Measurements from ENCODE around the gene LGALSL. TPM values are rescaled to one million over a fixed set of nuclear protein-coding genes. Genes with fewer than 3 reads are reported as not detected.

LGALSL gene
- total and polyA plus RNA-seq, 9 of the 15 experiments (the other 6 are each of a cell fraction or from before 2014, with no cell fraction given), result 0.04 to 0.29 (median 0.14) TPM; not detected in 3

DNA sequence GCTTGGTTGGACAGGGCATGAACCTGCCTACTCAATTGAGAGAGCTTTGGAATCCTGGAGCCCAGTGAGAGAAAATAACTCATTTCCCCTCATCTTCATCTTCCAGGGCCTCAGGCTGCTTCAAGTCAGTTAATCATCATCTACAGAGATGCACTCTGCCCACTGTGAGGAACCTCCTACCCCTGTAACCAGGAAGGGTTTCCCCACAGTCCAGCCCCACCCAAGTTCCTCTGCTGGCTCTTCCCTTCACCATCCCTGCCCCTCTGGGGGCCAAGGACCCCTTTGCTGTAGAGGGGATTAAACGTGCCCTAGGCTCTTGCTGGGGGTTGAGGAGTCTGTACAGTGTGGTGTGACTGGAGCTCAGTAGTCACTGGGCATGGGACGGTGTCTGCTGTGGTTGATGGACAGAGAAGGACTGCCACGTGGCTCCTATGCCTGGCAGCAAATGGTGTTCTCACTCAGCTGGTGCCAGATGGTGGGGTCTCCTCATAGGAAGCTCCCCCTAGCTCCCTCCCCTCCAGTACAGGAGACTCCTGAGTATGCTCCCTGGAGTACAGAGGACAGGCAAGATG lies 29.5 kb upstream of the LGALSL start:
- in situ Hi-C loops (cut with MboI) (no loop called here), intact Hi-C loops (cut with micrococcal nuclease) (no loop called here)
- Histone ChIP-seq H4K20me1 (replicated peaks; ENCODE audit: control insufficient read depth, insufficient read depth, low read length) (no peaks in the 10 kb centered on the region), H3K9ac (ENCODE audit: insufficient read depth in 1 of 2, low read depth in 2 of 2, low read length in 2 of 2) (no peak overlapping the region), H2AFZ (ENCODE audit: low read depth, low read length) (no peak overlapping the region), H3K4me1 (replicated peaks in 1 of 2; ENCODE audit: control insufficient read depth in 2 of 2, insufficient read depth in 2 of 2, low read length in 2 of 2) (no peaks in the 10 kb centered on the region), H3K27ac (ENCODE audit: extremely low read depth, low read depth, low read length) (no peak overlapping the region), H3K79me2 (ENCODE audit: control insufficient read depth, insufficient read depth, low read length) (no peaks in the 10 kb centered on the region), H3K36me3 (ENCODE audit: control insufficient read depth, insufficient read depth, low read length) (no peaks in the 10 kb centered on the region), H3K4me2 (ENCODE audit: insufficient read depth, low read length) (no peak overlapping the region), H3K9me3 (replicated peaks; ENCODE audit: control insufficient read depth, insufficient read depth, low read depth, low read length) (no peaks in the 10 kb centered on the region), H3K27me3 (ENCODE audit: control insufficient read depth in 2 of 2, insufficient read depth in 2 of 2, low read length in 2 of 2) (no peaks in the 10 kb centered on the region; a peak in 1 of 5 replicates), H3K9me1 (ENCODE audit: control insufficient read depth, insufficient read depth, low read length) (no peaks in the 10 kb centered on the region), H3K4me3 (no peak overlapping the region)
- no peak for ATAC-seq
- DNase-seq (ENCODE audit: extremely low read depth in 1 of 4, low spot score in 3 of 4), result no peak
- CTCF ChIA-PET (ENCODE audit: low intra/inter-chr PET ratio), result no interaction called here
- 2% methylated on average over 3 of the region's 3 CpGs for WGBS (ENCODE audit: insufficient coverage, low coverage, missing lambda C conversion rate)
- no peak for FAIRE-seq
- POLR2A ChIA-PET, result no interaction called here
- BruUV-seq (replicated peaks), result no TSS peak
- TF ChIP-seq RHOXF2B (CRISPR knock-in tag; conservative IDR thresholded peaks at IDR 0.05) (no peak), CC2D1A (IDR thresholded peaks at IDR 0.05) (no peak), ZNF197 (CRISPR knock-in tag; IDR thresholded peaks at IDR 0.05; ENCODE audit: low read depth) (no peak), ATF1 (CRISPR knock-in tag; IDR thresholded peaks at IDR 0.05) (no peak), ATF1 (tag; IDR thresholded peaks at IDR 0.05) (no peak), ZEB2 (IDR thresholded peaks at IDR 0.05) (no peak), RFX1 (IDR thresholded peaks at IDR 0.05) (no peak), PYGO2 (tag; IDR thresholded peaks at IDR 0.05) (no peak), ZNF444 (CRISPR knock-in tag; IDR thresholded peaks at IDR 0.05) (no peak), SRSF3 (IDR thresholded peaks at IDR 0.05; ENCODE audit: insufficient read depth, low read length) (no peak), GABPB2 (CRISPR knock-in tag; conservative IDR thresholded peaks at IDR 0.05) (no peak), TCF3 (CRISPR knock-in tag; IDR thresholded peaks at IDR 0.05) (no peak), CHD2 (IDR thresholded peaks at IDR 0.05; ENCODE audit: low read depth, low read length) (no peak), IFI16 (CRISPR knock-in tag; IDR thresholded peaks at IDR 0.05) (no peak), CBFA2T2 (conservative IDR thresholded peaks at IDR 0.05) (no peak), PURB (CRISPR knock-in tag; IDR thresholded peaks at IDR 0.05; ENCODE audit: low read depth) (no peak)
- TF ChIP-seq, protein P1, sequence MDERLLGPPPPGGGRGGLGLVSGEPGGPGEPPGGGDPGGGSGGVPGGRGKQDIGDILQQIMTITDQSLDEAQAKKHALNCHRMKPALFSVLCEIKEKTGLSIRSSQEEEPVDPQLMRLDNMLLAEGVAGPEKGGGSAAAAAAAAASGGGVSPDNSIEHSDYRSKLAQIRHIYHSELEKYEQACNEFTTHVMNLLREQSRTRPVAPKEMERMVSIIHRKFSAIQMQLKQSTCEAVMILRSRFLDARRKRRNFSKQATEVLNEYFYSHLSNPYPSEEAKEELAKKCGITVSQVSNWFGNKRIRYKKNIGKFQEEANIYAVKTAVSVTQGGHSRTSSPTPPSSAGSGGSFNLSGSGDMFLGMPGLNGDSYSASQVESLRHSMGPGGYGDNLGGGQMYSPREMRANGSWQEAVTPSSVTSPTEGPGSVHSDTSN (CRISPR knock-in tag; IDR thresholded peaks at IDR 0.05; ENCODE audit: low read depth), result no peak
- TF ChIP-seq, protein P1 (tag; conservative IDR thresholded peaks at IDR 0.05; ENCODE audit: low read depth), result no peak
- TF ChIP-seq, protein P2, sequence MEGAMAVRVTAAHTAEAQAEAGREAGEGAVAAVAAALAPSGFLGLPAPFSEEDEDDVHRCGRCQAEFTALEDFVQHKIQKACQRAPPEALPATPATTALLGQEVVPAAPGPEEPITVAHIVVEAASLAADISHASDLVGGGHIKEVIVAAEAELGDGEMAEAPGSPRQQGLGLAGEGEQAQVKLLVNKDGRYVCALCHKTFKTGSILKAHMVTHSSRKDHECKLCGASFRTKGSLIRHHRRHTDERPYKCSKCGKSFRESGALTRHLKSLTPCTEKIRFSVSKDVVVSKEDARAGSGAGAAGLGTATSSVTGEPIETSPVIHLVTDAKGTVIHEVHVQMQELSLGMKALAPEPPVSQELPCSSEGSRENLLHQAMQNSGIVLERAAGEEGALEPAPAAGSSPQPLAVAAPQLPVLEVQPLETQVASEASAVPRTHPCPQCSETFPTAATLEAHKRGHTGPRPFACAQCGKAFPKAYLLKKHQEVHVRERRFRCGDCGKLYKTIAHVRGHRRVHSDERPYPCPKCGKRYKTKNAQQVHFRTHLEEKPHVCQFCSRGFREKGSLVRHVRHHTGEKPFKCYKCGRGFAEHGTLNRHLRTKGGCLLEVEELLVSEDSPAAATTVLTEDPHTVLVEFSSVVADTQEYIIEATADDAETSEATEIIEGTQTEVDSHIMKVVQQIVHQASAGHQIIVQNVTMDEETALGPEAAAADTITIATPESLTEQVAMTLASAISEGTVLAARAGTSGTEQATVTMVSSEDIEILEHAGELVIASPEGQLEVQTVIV (CRISPR knock-in tag; IDR thresholded peaks at IDR 0.05; ENCODE audit: borderline replicate concordance), result no peak
- TF ChIP-seq, protein P3, sequence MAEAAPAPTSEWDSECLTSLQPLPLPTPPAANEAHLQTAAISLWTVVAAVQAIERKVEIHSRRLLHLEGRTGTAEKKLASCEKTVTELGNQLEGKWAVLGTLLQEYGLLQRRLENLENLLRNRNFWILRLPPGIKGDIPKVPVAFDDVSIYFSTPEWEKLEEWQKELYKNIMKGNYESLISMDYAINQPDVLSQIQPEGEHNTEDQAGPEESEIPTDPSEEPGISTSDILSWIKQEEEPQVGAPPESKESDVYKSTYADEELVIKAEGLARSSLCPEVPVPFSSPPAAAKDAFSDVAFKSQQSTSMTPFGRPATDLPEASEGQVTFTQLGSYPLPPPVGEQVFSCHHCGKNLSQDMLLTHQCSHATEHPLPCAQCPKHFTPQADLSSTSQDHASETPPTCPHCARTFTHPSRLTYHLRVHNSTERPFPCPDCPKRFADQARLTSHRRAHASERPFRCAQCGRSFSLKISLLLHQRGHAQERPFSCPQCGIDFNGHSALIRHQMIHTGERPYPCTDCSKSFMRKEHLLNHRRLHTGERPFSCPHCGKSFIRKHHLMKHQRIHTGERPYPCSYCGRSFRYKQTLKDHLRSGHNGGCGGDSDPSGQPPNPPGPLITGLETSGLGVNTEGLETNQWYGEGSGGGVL (CRISPR knock-in tag; IDR thresholded peaks at IDR 0.05), result no peak

All from K562 (cell line).